Loucy (cell line): ENCODE results near the gene PRDM4.

Experiments
- EZH2phosphoT487 ChIP-seq: fragments of 200-600 bp; IDR thresholded peaks from 2 replicates; pipeline ENCODE4 v1.6.1; 2018; ENCODE audit warnings: antibody characterized with exemption, mild to moderate bottlenecking, moderate library complexity, borderline replicate concordance
- TF ChIP-seq, protein P1 (sequence below): fragments of 200-600 bp; sonication (generic); conservative IDR thresholded peaks from 2 replicates; pipeline ENCODE4 v1.5.1; 2014; ENCODE audit warnings: mild to moderate bottlenecking, antibody characterized with exemption, low read length

- no peak for TF ChIP-seq EZH2phosphoT487
- TF ChIP-seq, protein P1, sequence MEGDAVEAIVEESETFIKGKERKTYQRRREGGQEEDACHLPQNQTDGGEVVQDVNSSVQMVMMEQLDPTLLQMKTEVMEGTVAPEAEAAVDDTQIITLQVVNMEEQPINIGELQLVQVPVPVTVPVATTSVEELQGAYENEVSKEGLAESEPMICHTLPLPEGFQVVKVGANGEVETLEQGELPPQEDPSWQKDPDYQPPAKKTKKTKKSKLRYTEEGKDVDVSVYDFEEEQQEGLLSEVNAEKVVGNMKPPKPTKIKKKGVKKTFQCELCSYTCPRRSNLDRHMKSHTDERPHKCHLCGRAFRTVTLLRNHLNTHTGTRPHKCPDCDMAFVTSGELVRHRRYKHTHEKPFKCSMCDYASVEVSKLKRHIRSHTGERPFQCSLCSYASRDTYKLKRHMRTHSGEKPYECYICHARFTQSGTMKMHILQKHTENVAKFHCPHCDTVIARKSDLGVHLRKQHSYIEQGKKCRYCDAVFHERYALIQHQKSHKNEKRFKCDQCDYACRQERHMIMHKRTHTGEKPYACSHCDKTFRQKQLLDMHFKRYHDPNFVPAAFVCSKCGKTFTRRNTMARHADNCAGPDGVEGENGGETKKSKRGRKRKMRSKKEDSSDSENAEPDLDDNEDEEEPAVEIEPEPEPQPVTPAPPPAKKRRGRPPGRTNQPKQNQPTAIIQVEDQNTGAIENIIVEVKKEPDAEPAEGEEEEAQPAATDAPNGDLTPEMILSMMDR, result no peak
Observed at GRCh38 chr12:107749083-107749482, 11.9 kb downstream of the PRDM4 start.
